GM12872 (cell line): ENCODE data around the gene SLC16A10.

Experiments used
- CTCF ChIP-seq: IDR thresholded peaks from 3 replicates; pipeline ENCODE4 v1.5.1; 2011; ENCODE audit warnings: low read depth, mild to moderate bottlenecking, low read length, moderate library complexity; ENCODE audit not compliant: insufficient read depth

Gene SLC16A10

DNA sequence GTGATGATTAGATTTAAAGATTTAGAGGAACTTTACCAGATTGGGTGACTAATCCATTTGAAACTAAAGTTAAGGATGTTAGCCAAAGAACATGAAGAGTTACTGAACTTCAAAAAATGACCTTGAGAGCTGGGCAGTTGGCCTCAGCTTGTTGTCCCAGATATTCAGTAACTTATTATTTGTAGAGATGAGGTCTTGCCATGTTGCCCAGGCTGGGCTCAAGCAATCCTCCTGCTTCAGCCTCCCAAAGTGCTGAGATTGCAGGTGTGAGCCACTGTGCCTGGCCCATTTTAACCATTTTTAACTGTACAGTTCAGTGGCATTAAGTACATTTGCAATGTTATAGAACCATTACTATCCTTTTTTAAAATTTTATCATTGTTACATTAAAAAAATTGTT, 161.5 kb downstream of the SLC16A10 start:
- no peak for TF ChIP-seq CTCF

DNA sequence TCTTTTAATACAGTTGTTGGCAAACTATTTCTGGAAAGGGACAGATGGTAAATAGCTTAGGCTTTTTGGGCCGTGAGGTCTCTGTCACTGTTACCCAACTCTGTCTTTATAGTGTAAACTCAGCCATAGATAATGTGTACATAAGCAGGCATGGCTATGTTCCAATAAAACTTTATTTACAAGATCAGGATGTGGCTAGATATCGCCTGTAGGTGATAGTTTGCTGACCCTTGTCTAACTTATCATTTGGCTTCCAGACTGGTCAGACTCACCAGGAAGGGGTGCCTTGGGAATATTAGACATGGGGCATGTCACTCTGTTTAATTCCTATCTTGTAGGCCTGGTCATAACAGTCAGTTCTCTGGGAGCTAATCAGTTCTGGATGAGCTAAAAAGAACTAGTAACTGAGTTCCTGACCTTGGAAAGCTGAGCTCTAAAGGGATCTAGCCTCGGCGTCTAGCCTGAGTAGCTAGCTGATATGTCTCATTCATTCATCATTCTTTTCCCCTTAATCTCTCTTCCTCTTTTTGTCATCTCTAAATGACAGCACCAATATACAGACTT, 163.6 kb downstream of the SLC16A10 start:
- TF ChIP-seq CTCF: no peak

DNA sequence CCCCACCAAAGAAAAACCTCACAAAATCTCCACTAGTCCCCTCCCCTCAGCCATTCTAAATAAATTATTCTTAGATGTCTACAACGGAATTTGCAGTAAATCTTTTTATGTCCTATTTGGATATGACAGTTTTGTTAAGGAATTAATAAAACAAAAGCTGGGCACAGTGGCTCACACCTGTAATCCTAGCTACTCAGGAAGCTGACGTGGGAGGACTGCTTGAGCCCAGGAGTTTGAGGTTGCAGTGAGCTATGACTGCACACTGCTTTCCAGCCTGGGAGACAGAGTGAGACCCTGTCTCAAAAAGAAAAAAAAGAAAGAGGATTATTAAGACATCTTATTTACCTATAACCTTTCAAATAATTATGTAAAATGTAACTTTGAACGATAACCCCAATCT, 165.4 kb downstream of the SLC16A10 start:
- no peak for TF ChIP-seq CTCF

DNA sequence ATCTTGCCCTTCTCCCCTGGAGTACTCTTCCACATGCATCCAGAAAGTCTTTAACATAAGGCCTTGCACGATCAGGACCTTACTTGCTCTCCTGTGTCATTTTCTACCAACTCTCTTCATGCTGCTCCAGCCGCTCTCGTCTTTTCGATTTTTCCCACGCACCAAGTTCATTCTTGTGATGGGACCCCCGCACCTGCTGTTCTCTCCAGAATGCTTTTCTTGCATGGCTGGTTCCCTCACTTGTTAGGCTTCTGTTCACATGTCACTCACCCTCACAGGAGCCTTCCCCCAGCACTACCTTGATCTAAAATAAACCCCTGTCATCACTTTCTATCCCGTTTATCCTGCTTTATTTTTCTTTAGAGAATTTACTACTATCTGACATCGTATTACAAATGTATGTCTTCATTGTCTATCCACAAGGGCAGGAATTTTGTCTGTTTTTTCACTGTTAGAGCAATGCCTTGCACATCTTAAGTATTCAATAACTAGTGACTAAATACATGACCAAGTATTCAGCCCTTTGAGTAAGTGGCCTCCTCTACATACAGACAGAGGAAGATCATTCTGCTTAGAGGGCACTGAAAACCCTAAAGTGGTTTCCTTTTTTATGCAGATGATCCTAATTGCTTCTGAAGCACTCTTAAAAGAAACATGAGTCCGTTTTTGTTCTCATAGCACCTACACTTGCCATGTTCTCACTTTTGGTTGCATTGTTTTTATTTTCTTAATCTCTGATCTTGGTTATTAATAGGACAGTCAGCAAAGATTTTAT, 166.9 kb downstream of the SLC16A10 start:
- TF ChIP-seq CTCF: no peak

DNA sequence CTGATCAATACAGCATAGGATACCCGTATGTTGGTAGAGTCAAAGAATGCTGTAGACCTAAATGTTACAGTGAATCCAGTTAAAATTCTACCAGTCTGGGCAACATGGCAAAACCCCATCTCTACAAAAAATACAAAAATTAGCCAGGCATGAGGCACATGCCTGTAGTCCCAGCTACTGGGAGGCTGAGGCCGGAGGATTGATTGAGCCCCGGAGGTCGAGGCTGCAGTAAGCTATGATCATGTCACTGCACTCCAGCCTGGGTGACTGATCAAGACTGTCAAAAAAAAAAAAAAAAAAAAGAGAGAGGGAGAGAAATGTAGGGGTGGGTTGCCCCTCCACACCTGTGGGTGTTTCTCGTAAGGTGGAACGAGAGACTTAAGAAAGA, 167.5 kb downstream of the SLC16A10 start:
- TF ChIP-seq CTCF: no peak

GRCh38 chr6:111256646-111257045, 169.3 kb downstream of the SLC16A10 start:
- TF ChIP-seq CTCF: no peak

- TF ChIP-seq CTCF: no peak
These were observed 170.7 kb downstream of the SLC16A10 start for GRCh38 chr6:111258010-111258409.
